Activated naive CD4-positive, alpha-beta T cell treated with anti-CD3 and anti-CD28 coated beads, Interleukin-2, amount 50 U/mL, for 72 hours (primary cell): Measurements from ENCODE around the gene NDC1. TPM values are rescaled to one million over a fixed set of nuclear protein-coding genes. Genes with fewer than 3 reads are reported as not detected.
"Not testable (repeated sequence)": the region's sequence is repeated elsewhere in the genome, so short reads cannot be mapped to it uniquely, and the experiment has no call there.

ENCODE experiments used
- ATAC-seq, 2 donors: fragments of 150-1000 bp; cut with Tn5 transposase; 2 replicates each; pipeline ENCODE4 v1.10.0; 2021; ENCODE audit warnings: mild to moderate bottlenecking in 2 of 2, moderate library complexity in 2 of 2
- DNase-seq, 2 donors: peaks; one replicate each; pipeline ENCODE4 v3.0.0; 2021 to 2022; ENCODE audit warnings: low spot score in 2 of 2
- H3K27ac Mint-ChIP-seq, 2 donors: one replicate each; pipeline ENCODE4 v1.8.0; 2022; ENCODE audit warnings: mild to moderate bottlenecking in 2 of 2, mixed read lengths in 2 of 2
- H3K36me3 Mint-ChIP-seq, 2 donors: one replicate each; pipeline ENCODE4 v1.8.0; 2022; ENCODE audit warnings: mixed read lengths in 2 of 2
- H3K9me3 Mint-ChIP-seq, 2 donors: one replicate each; pipeline ENCODE4 v1.8.0; 2022; ENCODE audit warnings: mixed read lengths in 2 of 2
- total RNA-seq, 2 donors: library from RNA; stranded (reverse); gene quantifications; one replicate each; pipeline ENCODE4 v1.2.3, GENCODE V29; 2022

The NDC1 gene
- total RNA-seq, 2 donors from 2014 or later, result 17.0 to 33.3 TPM

DNA sequence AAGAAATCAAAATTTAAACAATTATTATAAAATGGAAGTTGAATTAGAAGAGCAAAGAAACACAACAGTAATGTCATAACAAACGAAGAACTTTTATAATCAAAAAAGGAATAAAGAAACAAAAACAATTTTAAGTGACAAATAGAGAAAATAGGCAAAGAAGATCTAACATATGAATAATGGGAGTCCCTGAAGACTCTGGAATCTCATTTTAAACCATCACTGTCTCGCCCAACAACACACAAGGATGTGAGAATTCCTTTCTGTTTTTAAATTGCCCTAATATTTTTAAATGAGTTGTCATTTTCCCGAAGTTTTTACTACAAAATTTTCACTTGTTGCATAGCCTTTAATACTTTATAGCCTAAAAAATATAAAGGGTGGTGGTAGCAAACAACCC is 4.3 kb upstream of the NDC1 start:
- no peak for DNase-seq
- Mint-ChIP-seq H3K27ac (no peak overlapping the region), H3K9me3 (no peaks in the 10 kb centered on the region), H3K36me3 (peaks cover 11 to 14% of the 10 kb centered on the region in 2 donors)
- ATAC-seq, result no peak

DNA sequence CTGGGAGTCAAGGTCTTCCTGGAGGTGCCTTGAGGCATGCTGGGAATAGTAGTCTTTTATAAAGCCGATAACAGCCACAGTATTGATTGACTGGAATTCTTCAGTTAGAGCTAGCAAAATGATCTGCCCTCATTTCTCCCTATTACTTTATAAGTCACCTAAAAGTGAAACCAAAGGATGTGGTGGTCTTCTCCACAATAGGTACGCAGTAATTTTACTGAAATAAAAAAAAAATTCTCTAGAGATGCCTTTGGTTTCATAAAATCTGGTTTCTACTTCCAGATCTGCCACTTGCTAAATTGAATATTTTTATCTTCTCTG is 518 bp upstream of the NDC1 start:
- peak overlapping the region; percentile 95 to 98 for H3K27ac Mint-ChIP-seq
- H3K9me3 Mint-ChIP-seq, result no peaks in the 10 kb centered on the region
- peaks cover 15 to 21% of the 10 kb centered on the region in 2 donors for H3K36me3 Mint-ChIP-seq
- no peak for ATAC-seq
- no peak for DNase-seq

DNA sequence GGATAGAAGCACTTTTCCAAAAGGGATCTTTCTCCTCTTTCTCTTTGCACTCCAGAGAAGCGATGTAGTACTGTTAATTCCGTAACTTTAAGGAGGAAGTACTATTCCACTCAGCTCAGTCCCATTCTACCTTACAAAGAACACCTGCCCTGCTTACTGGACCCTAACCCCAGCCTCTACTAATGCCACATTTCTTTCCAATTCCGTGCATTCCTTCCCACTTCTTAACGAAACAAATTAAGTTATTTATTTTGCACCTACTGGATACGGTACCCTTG is 511 bp downstream of the NDC1 start:
- H3K36me3 Mint-ChIP-seq, result peaks cover 15 to 23% of the 10 kb centered on the region in 2 donors
- no peaks in the 10 kb centered on the region for H3K9me3 Mint-ChIP-seq
- DNase-seq (no peak), ATAC-seq (no peak)
- peak overlapping the region; percentile 97 to 98 for H3K27ac Mint-ChIP-seq

DNA sequence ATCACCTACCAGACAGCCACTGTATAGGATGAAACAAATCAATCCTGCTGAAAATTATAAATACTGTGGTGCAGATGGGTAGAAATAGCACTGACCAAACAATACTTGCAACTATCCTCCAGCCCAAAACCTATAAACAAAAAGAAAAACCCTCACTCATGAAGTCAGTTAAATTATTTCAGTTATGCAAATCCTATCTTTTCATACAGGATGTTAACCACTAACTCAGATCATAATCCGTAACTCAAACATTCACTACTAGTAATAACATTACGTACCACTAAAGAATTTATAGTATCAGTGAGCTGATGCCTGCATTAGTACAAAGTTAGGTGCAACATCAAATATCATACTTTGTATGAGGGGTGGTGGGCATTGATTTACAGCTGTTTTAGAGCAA is 2.6 kb downstream of the NDC1 start:
- Mint-ChIP-seq H3K9me3 (no peaks in the 10 kb centered on the region), H3K27ac (no peak overlapping the region), H3K36me3 (peaks cover 15 to 25% of the 10 kb centered on the region in 2 donors)
- ATAC-seq, result no peak
- DNase-seq, result no peak

DNA sequence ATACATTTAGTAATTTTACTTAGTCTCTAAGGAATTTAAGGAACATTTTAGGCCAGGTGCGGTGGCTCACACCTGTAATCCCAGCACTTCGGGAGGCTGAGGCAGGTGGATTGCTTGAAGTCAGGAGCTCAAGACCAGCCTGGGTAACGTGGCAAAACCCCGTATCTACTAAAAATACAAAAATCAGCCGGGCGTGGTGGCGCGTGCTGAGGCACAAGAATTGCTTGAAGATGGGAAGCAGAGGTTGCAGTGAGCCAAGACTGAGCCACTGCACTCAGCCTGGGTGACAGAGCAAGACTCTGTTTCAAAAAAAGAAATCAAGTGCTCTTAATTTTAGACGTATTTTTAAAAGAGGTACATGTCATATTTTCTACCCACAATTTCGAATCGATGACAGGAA is 3.3 kb downstream of the NDC1 start:
- no peaks in the 10 kb centered on the region for H3K9me3 Mint-ChIP-seq
- DNase-seq (no peak), ATAC-seq (no peak)
- peaks cover 16 to 25% of the 10 kb centered on the region in 2 donors for H3K36me3 Mint-ChIP-seq
- no peak overlapping the region for H3K27ac Mint-ChIP-seq

DNA sequence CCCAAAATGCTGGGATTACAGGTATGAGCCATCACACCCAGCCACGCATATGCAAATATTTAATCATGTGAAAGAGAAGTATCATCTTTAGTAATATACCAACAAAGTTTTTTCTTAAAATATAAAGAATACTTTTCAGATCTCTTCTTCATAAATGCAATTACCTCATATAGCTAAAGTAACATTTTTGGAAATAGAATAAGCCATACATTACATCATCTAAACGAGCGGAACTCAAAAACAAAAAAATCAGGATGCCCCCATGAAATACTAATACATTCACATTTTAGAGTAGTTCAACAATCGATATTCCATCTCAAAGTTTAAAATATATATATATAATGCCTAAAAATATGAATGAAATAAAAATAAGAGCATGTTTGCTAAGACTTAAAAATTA is 4.7 kb downstream of the NDC1 start:
- DNase-seq, result no peak
- peaks cover 19 to 25% of the 10 kb centered on the region in 2 donors for H3K36me3 Mint-ChIP-seq
- H3K9me3 Mint-ChIP-seq, result no peaks in the 10 kb centered on the region
- H3K27ac Mint-ChIP-seq, result no peak overlapping the region
- ATAC-seq, result no peak

DNA sequence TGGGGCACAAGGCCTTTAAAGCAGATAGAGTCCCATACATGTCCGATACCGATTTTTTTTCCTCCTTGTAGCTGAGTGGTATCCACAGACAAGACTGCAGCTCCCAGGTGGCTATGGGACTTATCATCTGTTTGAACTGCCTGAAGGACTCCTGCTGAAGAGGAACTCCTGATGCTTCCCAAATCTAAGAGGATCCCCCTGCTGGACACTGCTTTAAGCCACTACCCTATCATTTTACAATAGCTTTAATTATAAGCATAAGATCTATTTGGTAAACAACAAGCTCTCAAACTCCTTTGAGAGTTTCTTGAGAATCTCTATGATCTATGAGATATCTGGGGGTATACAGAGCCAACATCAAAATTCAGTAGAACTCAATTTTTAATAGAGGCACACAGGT is 11.7 kb downstream of the NDC1 start:
- Mint-ChIP-seq H3K27ac (no peak overlapping the region), H3K36me3 (peaks cover 0 to 4% of the 10 kb centered on the region in 2 donors), H3K9me3 (no peaks in the 10 kb centered on the region)
- ATAC-seq (no peak), DNase-seq (no peak)

DNA sequence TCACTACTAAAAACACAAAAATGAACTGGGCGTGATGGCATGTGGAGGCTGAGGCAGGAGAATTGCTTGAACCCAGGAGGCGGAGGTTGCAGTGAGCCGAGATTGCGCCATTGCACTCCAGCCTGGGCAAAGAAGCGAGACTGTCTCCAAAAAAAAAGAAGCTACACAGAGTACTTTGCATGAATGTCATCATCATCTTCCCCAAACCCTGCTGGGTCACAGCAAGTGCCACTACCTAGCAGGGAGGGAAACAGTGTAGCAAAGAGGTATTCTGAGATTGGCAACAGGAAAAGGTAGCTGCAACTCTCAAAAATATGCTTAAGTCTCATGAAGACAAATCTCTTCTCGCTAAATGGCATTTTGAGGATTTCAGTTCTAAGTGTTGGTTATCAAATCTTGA is 12.8 kb downstream of the NDC1 start:
- Mint-ChIP-seq H3K9me3 (no peaks in the 10 kb centered on the region), H3K27ac (no peak overlapping the region), H3K36me3 (peaks cover 2 to 4% of the 10 kb centered on the region in 2 donors)
- ATAC-seq, result no peak
- no peak for DNase-seq

DNA sequence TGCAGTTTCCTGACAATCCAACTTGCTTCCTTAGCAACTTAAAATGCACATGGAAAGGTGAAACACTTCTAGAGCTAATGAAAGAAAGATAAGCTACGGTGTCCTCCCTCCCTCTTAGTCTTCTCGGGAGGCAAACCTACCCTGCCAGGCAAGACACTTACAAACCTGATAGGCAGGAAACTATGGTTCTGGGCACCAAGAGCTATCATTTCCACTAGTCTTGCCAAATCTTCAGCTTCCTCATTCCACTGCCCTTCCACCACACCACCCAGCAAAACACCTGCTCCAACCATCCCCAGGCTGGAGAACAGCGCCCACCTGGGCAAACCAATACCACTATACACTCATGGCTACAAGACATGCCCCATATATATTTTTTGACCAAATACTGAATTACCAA is 15.2 kb downstream of the NDC1 start:
- H3K36me3 Mint-ChIP-seq, result peaks cover 0 to 19% of the 10 kb centered on the region in 2 donors
- DNase-seq (no peak), ATAC-seq (no peak)
- no peak overlapping the region for H3K27ac Mint-ChIP-seq
- H3K9me3 Mint-ChIP-seq, result no peaks in the 10 kb centered on the region

DNA sequence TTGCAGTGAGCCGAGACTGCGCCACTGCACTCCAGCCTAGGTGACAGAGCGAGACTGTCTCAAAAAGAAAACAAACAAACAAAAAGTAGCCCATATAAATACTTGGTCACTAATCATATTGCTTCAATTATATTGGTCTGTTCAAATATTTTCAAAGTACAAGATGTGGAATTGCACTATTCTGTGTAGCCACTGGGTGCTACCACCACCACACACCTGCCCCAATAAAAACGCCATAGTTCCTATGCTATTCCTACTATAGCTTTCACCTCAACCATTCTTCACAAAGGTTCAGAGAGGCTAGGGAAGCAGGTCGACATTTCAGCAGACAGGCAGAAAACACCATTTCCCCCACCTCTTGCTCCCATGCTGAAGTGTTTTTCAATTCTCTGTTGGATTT is 16.7 kb downstream of the NDC1 start:
- Mint-ChIP-seq H3K9me3 (no peaks in the 10 kb centered on the region), H3K27ac (no peak overlapping the region), H3K36me3 (peaks cover 6 to 21% of the 10 kb centered on the region in 2 donors)
- ATAC-seq (no peak), DNase-seq (no peak)

DNA sequence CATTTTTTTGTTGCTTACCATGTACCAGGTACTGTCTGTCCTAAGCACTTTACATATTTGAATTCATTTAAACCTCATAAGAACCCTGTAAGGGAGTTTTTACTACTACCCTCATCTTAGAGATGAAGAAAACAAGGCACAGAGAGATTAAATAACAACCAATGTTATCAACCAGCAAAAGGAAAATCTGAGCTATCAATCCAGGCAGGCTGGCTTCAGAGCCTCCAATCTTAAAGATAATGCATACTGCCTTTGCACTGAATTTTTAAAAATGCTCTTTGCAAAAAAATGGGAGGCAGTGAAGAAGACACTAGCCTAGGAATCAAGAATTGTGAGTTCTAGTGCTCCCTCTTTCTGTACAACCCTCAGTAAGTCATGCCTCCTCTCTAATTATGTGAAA is 18.7 kb downstream of the NDC1 start:
- Mint-ChIP-seq H3K9me3 (no peaks in the 10 kb centered on the region), H3K36me3 (peaks cover 22 to 34% of the 10 kb centered on the region in 2 donors), H3K27ac (no peak overlapping the region)
- no peak for DNase-seq
- no peak for ATAC-seq

DNA sequence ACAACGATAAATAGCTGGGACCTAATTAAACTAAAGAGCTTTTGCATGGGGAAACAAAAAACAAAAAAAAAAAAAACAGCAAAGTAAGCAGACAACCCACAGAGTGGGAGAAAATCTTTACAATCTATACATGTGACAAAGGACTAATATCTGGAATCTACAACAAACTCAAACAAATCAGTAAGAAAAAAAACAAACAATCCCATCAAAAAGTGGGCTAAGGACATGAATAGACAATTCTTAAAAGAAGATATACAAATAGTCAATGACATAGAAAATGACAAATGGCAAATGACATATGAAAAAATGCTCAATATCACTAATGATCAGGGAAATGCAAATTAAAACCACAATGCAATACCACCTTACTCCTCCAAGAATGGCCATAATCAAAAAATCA is 21.5 kb downstream of the NDC1 start:
- H3K9me3 Mint-ChIP-seq, DNase-seq, ATAC-seq, H3K27ac Mint-ChIP-seq: not testable (repeated sequence)
- peaks cover 36 to 49% of the 10 kb centered on the region in 2 donors for H3K36me3 Mint-ChIP-seq

DNA sequence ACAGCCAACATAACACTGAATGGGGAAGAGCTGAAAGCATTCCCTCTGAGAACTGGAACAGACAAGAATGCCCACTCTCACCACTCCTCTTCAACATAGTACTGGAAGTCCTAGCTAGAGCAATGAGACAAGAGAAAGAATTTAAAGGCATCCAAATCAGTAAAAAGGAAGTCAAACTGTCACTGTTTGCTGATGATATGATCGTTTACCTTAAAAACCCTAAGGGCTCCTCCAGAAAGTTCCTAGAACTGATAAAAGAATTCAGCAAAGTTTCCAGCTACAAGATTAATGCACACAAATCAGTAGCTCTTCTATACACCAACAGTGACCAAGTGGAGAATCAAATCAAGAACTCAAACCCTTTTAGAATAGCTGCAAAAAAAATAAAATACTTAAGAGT is 22.6 kb downstream of the NDC1 start:
- DNase-seq, ATAC-seq, H3K9me3 Mint-ChIP-seq, H3K27ac Mint-ChIP-seq: not testable (repeated sequence)
- peaks cover 39 to 55% of the 10 kb centered on the region in 2 donors for H3K36me3 Mint-ChIP-seq

DNA sequence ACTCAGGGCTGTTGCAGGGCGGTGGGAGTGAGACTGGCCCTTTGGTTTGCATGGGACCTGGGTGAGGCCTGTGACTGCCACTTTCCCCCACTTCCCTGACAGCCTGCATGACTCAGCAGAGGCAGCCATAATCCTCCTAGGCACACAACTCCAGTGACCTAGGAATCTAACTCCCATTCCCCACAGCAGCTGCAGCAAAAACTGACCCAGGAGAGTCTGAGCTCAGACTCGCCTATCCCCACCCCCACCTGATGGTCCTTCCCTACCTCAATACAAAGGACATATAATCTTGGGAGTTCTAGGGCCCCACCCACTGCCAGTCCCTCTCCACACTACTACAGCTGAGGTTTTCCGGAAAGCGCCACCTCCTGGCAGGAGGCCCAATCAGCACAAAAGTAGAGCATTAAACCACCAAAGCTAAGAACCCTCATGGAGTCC is 26.7 kb downstream of the NDC1 start:
- peak overlapping the region; percentile 14 to 84 for H3K27ac Mint-ChIP-seq
- DNase-seq (peak in 1 of 2 donors; percentile 27), ATAC-seq (no peak)
- H3K9me3 Mint-ChIP-seq, result no peaks in the 10 kb centered on the region
- H3K36me3 Mint-ChIP-seq, result peaks cover 38 to 41% of the 10 kb centered on the region in 2 donors

DNA sequence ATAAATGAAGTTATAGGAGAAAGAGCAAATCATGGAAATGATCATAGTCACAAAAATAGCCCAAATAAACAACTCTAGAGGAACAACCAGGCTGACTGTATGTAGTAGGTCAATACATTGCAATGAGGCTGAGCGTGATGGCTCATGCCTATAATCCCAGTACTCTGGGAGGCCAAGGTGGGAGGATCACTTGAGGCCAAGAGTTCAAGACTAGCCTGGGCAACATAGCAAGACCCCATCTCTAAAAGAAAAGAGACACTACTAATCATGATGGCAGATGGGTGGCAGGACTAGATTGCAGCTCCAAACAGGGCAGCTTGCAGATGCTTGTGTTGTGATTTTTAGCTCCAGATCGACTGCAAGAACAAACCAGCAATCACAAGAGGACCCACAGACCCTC is 27.6 kb downstream of the NDC1 start:
- Mint-ChIP-seq H3K36me3 (peaks cover 29 to 34% of the 10 kb centered on the region in 2 donors), H3K9me3 (no peaks in the 10 kb centered on the region)
- no peak for ATAC-seq

DNA sequence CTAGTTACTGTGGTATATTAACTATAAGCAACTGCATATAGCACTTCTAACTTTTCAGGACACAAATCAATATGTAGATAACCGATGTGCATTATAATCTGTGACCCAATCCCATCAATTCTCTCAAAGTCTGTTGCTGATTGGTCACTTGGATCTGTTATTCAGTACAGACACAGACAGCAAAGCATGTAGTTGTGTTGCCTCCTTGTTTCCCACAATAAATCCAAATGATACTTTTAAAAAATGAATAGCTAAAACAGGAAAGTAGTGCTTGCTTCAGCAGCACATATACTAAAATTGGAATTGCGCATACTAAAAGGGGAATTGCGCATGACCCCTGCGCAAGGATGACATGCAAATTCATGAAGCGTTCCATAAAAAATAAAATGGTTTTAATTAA is 28.1 kb downstream of the NDC1 start:
- H3K36me3 Mint-ChIP-seq, result peaks cover 26 to 29% of the 10 kb centered on the region in 2 donors

More for the DNA sequence above, 27.6 kb downstream of the NDC1 start:
- no peak for DNase-seq
- peak overlapping the region; percentile 14 to 84 for H3K27ac Mint-ChIP-seq

DNA sequence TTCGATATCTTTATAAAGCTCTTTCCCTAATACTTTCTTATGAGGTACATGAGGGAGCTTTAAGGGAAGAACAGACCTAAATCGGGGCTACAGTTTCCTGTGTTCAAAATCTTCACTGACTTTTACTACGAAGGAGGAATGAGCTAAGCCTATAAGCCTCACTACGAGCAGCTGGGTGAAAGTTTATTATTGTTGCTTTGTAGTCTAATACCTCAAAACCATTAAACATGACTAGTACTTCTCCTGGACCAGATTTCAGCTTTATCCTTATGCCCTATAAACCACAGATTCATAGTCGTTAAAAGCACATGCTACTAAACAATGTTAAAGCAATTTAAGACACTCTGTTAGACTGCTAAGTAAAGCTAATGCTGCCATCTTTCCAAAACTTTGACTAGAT is 30.2 kb downstream of the NDC1 start:
- no peaks in the 10 kb centered on the region for H3K9me3 Mint-ChIP-seq
- peaks cover 18 to 36% of the 10 kb centered on the region in 2 donors for H3K36me3 Mint-ChIP-seq
- no peak overlapping the region for H3K27ac Mint-ChIP-seq
- DNase-seq (no peak), ATAC-seq (no peak)

More for the DNA sequence above, 28.1 kb downstream of the NDC1 start:
- Mint-ChIP-seq H3K9me3 (no peaks in the 10 kb centered on the region), H3K27ac (no peak overlapping the region)
- DNase-seq, result no peak
- ATAC-seq, result no peak

DNA sequence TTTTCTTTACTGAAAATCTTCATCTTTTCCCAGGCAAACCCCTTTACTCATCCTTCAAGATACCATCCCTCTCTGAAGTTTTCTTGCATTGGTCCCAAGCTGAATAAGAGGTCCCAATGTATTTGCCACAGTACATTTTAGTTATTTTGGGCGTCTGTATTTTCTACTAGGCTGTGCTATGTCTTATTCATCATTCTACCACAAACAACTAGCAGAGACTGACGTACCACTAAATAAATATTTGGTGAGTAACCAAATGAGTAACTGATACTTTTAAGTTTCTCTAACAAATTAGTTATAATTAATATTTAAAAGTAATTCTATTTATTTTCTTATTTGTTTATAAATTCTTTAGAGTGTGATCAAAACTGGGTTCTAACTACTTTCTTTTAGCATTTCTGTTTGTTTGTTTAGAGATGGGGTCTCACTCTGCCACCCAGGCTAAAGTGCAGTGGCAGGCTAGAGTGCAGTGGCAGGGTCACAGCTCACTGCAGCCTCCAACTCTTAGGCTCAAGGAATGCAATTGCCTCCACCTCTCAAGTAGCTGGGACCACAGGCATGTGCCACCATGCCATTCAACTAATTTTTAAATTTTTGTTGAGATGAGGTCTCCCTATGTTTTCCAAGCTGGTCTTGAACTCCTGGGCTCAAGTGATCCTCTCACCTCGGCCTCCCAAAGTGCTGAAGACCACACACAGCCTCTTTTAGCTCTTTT is 33.1 kb downstream of the NDC1 start:
- no peak overlapping the region for H3K27ac Mint-ChIP-seq
- no peaks in the 10 kb centered on the region for H3K9me3 Mint-ChIP-seq
- DNase-seq, result no peak
- ATAC-seq, result no peak
- H3K36me3 Mint-ChIP-seq, result peaks cover 4 to 25% of the 10 kb centered on the region in 2 donors
